IMR-90 (cell line): ENCODE data around the gene SERHL2. TPM values are rescaled to one million over a fixed set of nuclear protein-coding genes. Genes with fewer than 3 reads are reported as not detected.

Experiments
- ATAC-seq: fragments of 200-7000 bp; cut with Tn5 transposase; 2 replicates; pipeline ENCODE4 v1.9.1; 2020; ENCODE audit warnings: low read depth, mild to moderate bottlenecking, moderate library complexity
- BruUV-seq: library from RNA; stranded (reverse); fragments of 400-500 nt; replicated peaks from 2 replicates; lab custom pipeline; 2021; lab: Mats Ljungman, UMichigan
- CTCF ChIA-PET: fragments of 300-600 bp; formaldehyde crosslinking; extraction: SDS; loops from one replicate; lab custom pipeline; 2021; ENCODE audit warnings: antibody characterized with exemption; lab: Yijun Ruan, JAX
- POLR2A ChIA-PET: fragments of 300-600 bp; sonication (Branson Sonifier 250); formaldehyde crosslinking; loops from one replicate; lab custom pipeline; 2022; ENCODE audit warnings: antibody characterized with exemption; ENCODE audit not compliant: unreplicated experiment; lab: Charles Lee
- DNase-seq: peaks from one replicate; pipeline ENCODE4 v3.0.0; 2013
- H2AFZ ChIP-seq: replicated peaks from 2 replicates; pipeline ENCODE3; 2013; ENCODE audit warnings: low read length, mild to moderate bottlenecking; ENCODE audit not compliant: poor library complexity
- H2AK5ac ChIP-seq: 2 replicates; pipeline ENCODE4 v1.6.1; 2013; ENCODE audit warnings: low read depth, low read length, inconsistent platforms
- H2AK9ac ChIP-seq: replicated peaks from 2 replicates; pipeline ENCODE3; 2013; ENCODE audit warnings: mild to moderate bottlenecking, low read depth, low read length, moderate library complexity; ENCODE audit not compliant: poor library complexity
- H2BK120ac ChIP-seq: 2 replicates; pipeline ENCODE4 v1.6.1; 2013; ENCODE audit warnings: low read depth, low read length, inconsistent platforms
- H2BK15ac ChIP-seq: 3 replicates; pipeline ENCODE4 v1.6.1; 2013; ENCODE audit warnings: low read depth, low read length, inconsistent platforms
- H2BK20ac ChIP-seq: 2 replicates; pipeline ENCODE4 v1.6.1; 2013; ENCODE audit warnings: low read depth, mild to moderate bottlenecking, inconsistent platforms, low read length, moderate library complexity
- H2BK5ac ChIP-seq: 2 replicates; pipeline ENCODE4 v1.6.1; 2013; ENCODE audit warnings: mild to moderate bottlenecking, low read depth, low read length, inconsistent platforms; ENCODE audit not compliant: poor library complexity, severe bottlenecking
- H3K14ac ChIP-seq: replicated peaks from 2 replicates; pipeline ENCODE4 v1.6.1; 2013; ENCODE audit warnings: low read depth, low read length, inconsistent platforms
- H3K18ac ChIP-seq: 2 replicates; pipeline ENCODE4 v1.6.1; 2013; ENCODE audit warnings: low read depth, low read length, control low read depth
- H3K23ac ChIP-seq: 2 replicates; pipeline ENCODE4 v1.6.1; 2013; ENCODE audit warnings: low read depth, low read length, inconsistent platforms
- H3K27ac ChIP-seq: 2 replicates; pipeline ENCODE4 v1.5.1; 2013; ENCODE audit warnings: mild to moderate bottlenecking, control low read depth, low read length; ENCODE audit not compliant: insufficient read depth
- H3K27me3 ChIP-seq: 2 replicates; pipeline ENCODE4 v1.6.1; 2013; ENCODE audit warnings: low read length; ENCODE audit not compliant: control insufficient read depth, insufficient read depth
- H3K36me3 ChIP-seq: 2 replicates; pipeline ENCODE4 v1.6.1; 2013; ENCODE audit warnings: low read length, mixed read lengths; ENCODE audit not compliant: control insufficient read depth, insufficient read depth
- H3K4ac ChIP-seq: 2 replicates; pipeline ENCODE4 v1.6.1; 2013; ENCODE audit warnings: low read depth, low read length, inconsistent platforms
- H3K4me1 ChIP-seq: 2 replicates; pipeline ENCODE4 v1.6.1; 2013; ENCODE audit warnings: low read length, mixed read lengths; ENCODE audit not compliant: control insufficient read depth, insufficient read depth
- H3K4me2 ChIP-seq: 2 replicates; pipeline ENCODE4 v1.6.1; 2013; ENCODE audit warnings: low read depth, mild to moderate bottlenecking, control low read depth, low read length, moderate library complexity
- H3K4me3 ChIP-seq: 2 replicates; pipeline ENCODE4 v1.5.1; 2013; ENCODE audit warnings: low read depth, mild to moderate bottlenecking, control low read depth, low read length, moderate library complexity; ENCODE audit not compliant: insufficient read depth
- H3K56ac ChIP-seq: 2 replicates; pipeline ENCODE4 v1.6.1; 2013; ENCODE audit warnings: low read length, inconsistent platforms; ENCODE audit not compliant: insufficient read depth; ENCODE audit errors: extremely low read depth
- H3K79me1 ChIP-seq, 2 experiments: 2 replicates each; pipeline ENCODE4 v1.6.1; 2013; ENCODE audit warnings: low read length in 2 of 2, inconsistent platforms in 1 of 2, low read depth in 1 of 2
- H3K9ac ChIP-seq: 2 replicates; pipeline ENCODE4 v1.6.1; 2013; ENCODE audit warnings: low read depth, low read length, control low read depth
- H3K9me1 ChIP-seq: 2 replicates; pipeline ENCODE4 v1.6.1; 2013; ENCODE audit warnings: low read length, inconsistent platforms; ENCODE audit not compliant: insufficient read depth
- H3K9me3 ChIP-seq: 2 replicates; pipeline ENCODE4 v1.6.1; 2013; ENCODE audit warnings: low read length; ENCODE audit not compliant: control insufficient read depth, insufficient read depth
- H4K20me1 ChIP-seq: 2 replicates; pipeline ENCODE4 v1.6.1; 2013; ENCODE audit warnings: low read length, inconsistent platforms; ENCODE audit not compliant: insufficient read depth
- H4K5ac ChIP-seq: 2 replicates; pipeline ENCODE4 v1.6.1; 2013; ENCODE audit warnings: mild to moderate bottlenecking, low read depth, low read length, control low read depth
- H4K8ac ChIP-seq, 2 experiments: 2 replicates each; pipeline ENCODE4 v1.6.1; 2013; ENCODE audit warnings: low read depth in 2 of 2, low read length in 2 of 2, control low read depth in 1 of 2, inconsistent platforms in 1 of 2
- H4K91ac ChIP-seq: 2 replicates; pipeline ENCODE4 v1.6.1; 2013; ENCODE audit warnings: low read depth, low read length, inconsistent platforms; ENCODE audit not compliant: insufficient read depth
- BHLHE40 ChIP-seq: fragments of 150-350 bp; IDR thresholded peaks from 2 replicates; pipeline ENCODE4 v1.6.1; 2016; ENCODE audit warnings: mild to moderate bottlenecking, low read depth, low read length
- CEBPB ChIP-seq: IDR thresholded peaks from 2 replicates; pipeline ENCODE4 v1.6.1; 2012; ENCODE audit warnings: low read depth, low read length, improper control_type of control experiment
- CTCF ChIP-seq: conservative IDR thresholded peaks from 2 replicates; pipeline ENCODE4 v1.5.1; 2012; ENCODE audit warnings: mild to moderate bottlenecking, low read depth, low read length, improper control_type of control experiment
- ELK1 ChIP-seq: fragments of 150-350 bp; IDR thresholded peaks from 2 replicates; pipeline ENCODE4 v1.6.1; 2016; ENCODE audit warnings: low read depth, mild to moderate bottlenecking, low read length, moderate library complexity, borderline replicate concordance
- FOS ChIP-seq: fragments of 150-350 bp; IDR thresholded peaks from 2 replicates; pipeline ENCODE4 v1.6.1; 2016; ENCODE audit warnings: low read depth, low read length
- MAFK ChIP-seq: IDR thresholded peaks from 2 replicates; pipeline ENCODE4 v1.6.1; 2012; ENCODE audit warnings: low read depth, low read length, improper control_type of control experiment
- MXI1 ChIP-seq: IDR thresholded peaks from 2 replicates; pipeline ENCODE4 v1.6.1; 2012; ENCODE audit warnings: low read depth, mild to moderate bottlenecking, low read length, moderate library complexity, borderline replicate concordance
- NFE2L2 ChIP-seq: fragments of 150-350 bp; IDR thresholded peaks from 2 replicates; pipeline ENCODE4 v1.6.1; 2016; ENCODE audit warnings: low read depth, mild to moderate bottlenecking, low read length
- POLR2A ChIP-seq: IDR thresholded peaks from 2 replicates; pipeline ENCODE4 v1.6.1; 2012; ENCODE audit warnings: mild to moderate bottlenecking, low read depth, low read length
- RCOR1 ChIP-seq: IDR thresholded peaks from 2 replicates; pipeline ENCODE4 v1.6.1; 2012; ENCODE audit warnings: mild to moderate bottlenecking, low read length, improper control_type of control experiment; ENCODE audit not compliant: insufficient replicate concordance
- RFX5 ChIP-seq: IDR thresholded peaks from 2 replicates; pipeline ENCODE4 v1.8.0; 2012; ENCODE audit warnings: low read depth, mild to moderate bottlenecking, low read length, moderate library complexity
- SMC3 ChIP-seq: fragments of 150-350 bp; IDR thresholded peaks from 2 replicates; pipeline ENCODE4 v1.6.1; 2016; ENCODE audit warnings: low read depth, mild to moderate bottlenecking, antibody characterized with exemption, low read length, moderate library complexity
- USF2 ChIP-seq: fragments of 150-350 bp; IDR thresholded peaks from 2 replicates; pipeline ENCODE4 v1.6.1; 2017; ENCODE audit warnings: mild to moderate bottlenecking, antibody characterized with exemption, low read length, low read depth
- WGBS, 2 experiments: methylation state at CpG; one replicate each; pipeline versions ENCODE4 v1.1.5 to v1.1.7; 2013; ENCODE audit warnings: missing lambda C conversion rate in 2 of 2; ENCODE audit not compliant: insufficient read length in 1 of 2; ENCODE audit errors: extremely low coverage in 2 of 2; 5-methylcytosine and 5-hydroxymethylcytosine counted together
- dilution Hi-C: fragments of 300-500 bp; cut with HindIII; formaldehyde crosslinking; loops from one replicate; pipeline ENCODE4 v1.14.3; 2018; ENCODE audit warnings: low sequenced_read_pairs; ENCODE audit not compliant: unreplicated experiment
- in situ Hi-C: fragments of 300-500 bp; cut with MboI; formaldehyde crosslinking; loops from 3 replicates; pipeline ENCODE4 v1.14.3; 2019; ENCODE audit warnings: low sequenced_read_pairs, inconsistent platforms, mixed read lengths
- intact Hi-C: fragments of 100-400 bp; cut with micrococcal nuclease; formaldehyde crosslinking; loops from 2 replicates; pipeline ENCODE4 v1.10.0; 2022
- polyA plus RNA-seq, 3 experiments: library from polyadenylated mRNA; depleted of rRNA; stranded (reverse); fragments of >200 nt; gene quantifications; 2 replicates each; pipeline ENCODE4 v1.2.3, GENCODE V29; 2012; ENCODE audit warnings: low replicate concordance in 1 of 3
- total RNA-seq: library from RNA; depleted of rRNA; stranded (reverse); fragments of >200 nt; gene quantifications from 2 replicates; pipeline ENCODE4 v1.2.3, GENCODE V29; 2012

Gene SERHL2
- total and polyA plus RNA-seq, 2 of the 4 experiments (the other 2 are of a cell fraction), result 4.5 to 5.0 TPM

- BruUV-seq, result no TSS peak
- no peak overlapping the region for H2BK20ac ChIP-seq
- intact Hi-C loops (no loop called here), in situ Hi-C loops (no loop called here), dilution Hi-C loops (no loop called here)
- H3K9me1 ChIP-seq, result no peaks in the 10 kb centered on the region
- peaks cover 6% of the 10 kb centered on the region; the same call in 1 of the 2 replicates for H3K4me1 ChIP-seq
- no peak overlapping the region for H2AFZ ChIP-seq
- no peaks in the 10 kb centered on the region for H3K27me3 ChIP-seq
- no peak overlapping the region for H3K9ac ChIP-seq
- no peak for DNase-seq
- H3K4me3 ChIP-seq, result no peak overlapping the region
- WGBS, 2 experiments, result no CpG with 5 or more reads among the region's 15 CpGs
- ChIA-PET POLR2A (no interaction called here), CTCF (no interaction called here)
- peaks cover 29% of the 10 kb centered on the region for H3K36me3 ChIP-seq
- H4K91ac ChIP-seq, result no peak overlapping the region
- H3K79me1 ChIP-seq, result peaks cover 3 to 11% of the 10 kb centered on the region in 2 experiments; a peak in 3 of 4 replicates
- no peak overlapping the region for H3K4me2 ChIP-seq
- H3K14ac ChIP-seq, result no peak overlapping the region
- no peak overlapping the region for H2BK5ac ChIP-seq
- no peak overlapping the region for H3K23ac ChIP-seq
- no peaks in the 10 kb centered on the region for H4K20me1 ChIP-seq
- no peak overlapping the region for H4K5ac ChIP-seq
- H2BK120ac ChIP-seq, result no peak overlapping the region
- H3K27ac ChIP-seq, result no peak overlapping the region
- H3K9me3 ChIP-seq, result no peaks in the 10 kb centered on the region
- no peak overlapping the region for H3K4ac ChIP-seq
- no peak overlapping the region for H4K8ac ChIP-seq
- TF ChIP-seq MXI1 (no peak), CTCF (no peak), ELK1 (no peak), SMC3 (no peak), USF2 (no peak), POLR2A (no peak), RCOR1 (no peak), RFX5 (no peak), FOS (no peak), MAFK (no peak), CEBPB (no peak), NFE2L2 (no peak), BHLHE40 (no peak)
- H3K56ac ChIP-seq, result no peak overlapping the region
- no peak overlapping the region for H3K18ac ChIP-seq
- no peak overlapping the region for H2AK9ac ChIP-seq
- no peak overlapping the region for H2BK15ac ChIP-seq
- no peak overlapping the region for H2AK5ac ChIP-seq
- ATAC-seq, result no peak
Measured at GRCh38 chr22:42577623-42578240, 24.0 kb downstream of the SERHL2 start.
